A673 (cell line): ENCODE data around the gene ALOX12B.

ENCODE experiments used
- EZH2 ChIP-seq: fragments of 200-600 bp; sonication (generic); IDR thresholded peaks from 2 replicates; pipeline ENCODE4 v1.6.1; 2017; ENCODE audit warnings: borderline replicate concordance, low read depth, mild to moderate bottlenecking, mixed read lengths, antibody characterized with exemption, low read length; ENCODE audit not compliant: poor library complexity, severe bottlenecking
- TF ChIP-seq, protein P1 (sequence below): fragments of 300-800, 200-600 bp; sonication (generic); conservative IDR thresholded peaks from 2 replicates; pipeline ENCODE4 v1.5.1; 2017; ENCODE audit warnings: low read depth, mild to moderate bottlenecking, antibody characterized with exemption, low read length, moderate library complexity, mixed read lengths

DNA sequence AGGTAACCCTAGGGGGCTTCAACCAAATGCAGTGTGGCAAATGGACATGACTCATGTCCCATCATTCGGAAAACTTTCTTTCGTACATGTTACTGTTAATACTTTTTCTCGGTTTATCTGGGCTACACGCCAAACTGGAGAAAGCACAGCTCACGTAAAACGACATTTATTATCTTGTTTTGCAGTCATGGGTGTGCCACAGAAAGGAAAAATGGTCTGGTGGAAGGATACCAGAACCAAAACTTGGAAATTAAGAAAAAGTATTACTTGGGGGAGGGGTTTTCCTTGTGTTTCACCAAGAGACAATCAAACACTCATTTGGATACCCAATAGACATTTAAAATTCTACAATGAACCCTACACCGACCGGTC lies 25.1 kb downstream of the ALOX12B start:
- TF ChIP-seq, protein P1, sequence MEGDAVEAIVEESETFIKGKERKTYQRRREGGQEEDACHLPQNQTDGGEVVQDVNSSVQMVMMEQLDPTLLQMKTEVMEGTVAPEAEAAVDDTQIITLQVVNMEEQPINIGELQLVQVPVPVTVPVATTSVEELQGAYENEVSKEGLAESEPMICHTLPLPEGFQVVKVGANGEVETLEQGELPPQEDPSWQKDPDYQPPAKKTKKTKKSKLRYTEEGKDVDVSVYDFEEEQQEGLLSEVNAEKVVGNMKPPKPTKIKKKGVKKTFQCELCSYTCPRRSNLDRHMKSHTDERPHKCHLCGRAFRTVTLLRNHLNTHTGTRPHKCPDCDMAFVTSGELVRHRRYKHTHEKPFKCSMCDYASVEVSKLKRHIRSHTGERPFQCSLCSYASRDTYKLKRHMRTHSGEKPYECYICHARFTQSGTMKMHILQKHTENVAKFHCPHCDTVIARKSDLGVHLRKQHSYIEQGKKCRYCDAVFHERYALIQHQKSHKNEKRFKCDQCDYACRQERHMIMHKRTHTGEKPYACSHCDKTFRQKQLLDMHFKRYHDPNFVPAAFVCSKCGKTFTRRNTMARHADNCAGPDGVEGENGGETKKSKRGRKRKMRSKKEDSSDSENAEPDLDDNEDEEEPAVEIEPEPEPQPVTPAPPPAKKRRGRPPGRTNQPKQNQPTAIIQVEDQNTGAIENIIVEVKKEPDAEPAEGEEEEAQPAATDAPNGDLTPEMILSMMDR, result no peak
- no peak for TF ChIP-seq EZH2
